Measurements from ENCODE around the gene KCNH3.

The KCNH3 gene

GRCh38 chr12:49563951-49564685 is 25.3 kb downstream of the KCNH3 start:
- DNase-seq = no peak

GRCh38 chr12:49564686-49565405 is 26.0 kb downstream of the KCNH3 start:
- no peak for DNase-seq

GRCh38 chr12:49565406-49566265 is 26.8 kb downstream of the KCNH3 start:
- DNase-seq = no peak

- DNase-seq = no peak
Measured at GRCh38 chr12:49566361-49566760, 27.5 kb downstream of the KCNH3 start.

GRCh38 chr12:49567302-49567610 is 28.4 kb downstream of the KCNH3 start:
- no peak for DNase-seq

- DNase-seq = peak; percentile 90 to 93
Measured at GRCh38 chr12:49567611-49568441, 29.0 kb downstream of the KCNH3 start, which contains the start of gene MCRS1. Gene MCRS1 (minus strand): TSS chr12:49568142. CDS start chr12:49566731, 1,411 bp downstream.

GRCh38 chr12:49568442-49569162 is 29.8 kb downstream of the KCNH3 start:
- DNase-seq = no peak

- DNase-seq = no peak
Measured at GRCh38 chr12:49577589-49578315, 38.9 kb downstream of the KCNH3 start.

GRCh38 chr12:49578471-49579112 is 39.8 kb downstream of the KCNH3 start:
- no peak for DNase-seq

- peak; percentile 43 to 61 for DNase-seq
Measured at GRCh38 chr12:49580572-49581535, 42.0 kb downstream of the KCNH3 start.

- DNase-seq = no peak
Measured at GRCh38 chr12:49582201-49582600, 43.4 kb downstream of the KCNH3 start.

GRCh38 chr12:49582850-49583249 is 44.0 kb downstream of the KCNH3 start:
- DNase-seq = no peak

- DNase-seq = no peak
Measured at GRCh38 chr12:49583366-49584094, 44.7 kb downstream of the KCNH3 start.

GRCh38 chr12:49584591-49584990 is 45.8 kb downstream of the KCNH3 start:
- no peak for DNase-seq

GRCh38 chr12:49585477-49586459 is 46.9 kb downstream of the KCNH3 start:
- DNase-seq = no peak

GRCh38 chr12:49587174-49587908 is 48.5 kb downstream of the KCNH3 start:
- no peak for DNase-seq

- no peak for DNase-seq
Measured at GRCh38 chr12:49588281-49588680, 49.5 kb downstream of the KCNH3 start.

All from activated CD4-positive, alpha-beta T cell treated with anti-CD3 and anti-CD28 coated beads for 4 hours (primary cell).